Choroid plexus epithelial cell (primary cell): ENCODE results near the gene JAK1.
"Not testable (repeated sequence)": the region's sequence is repeated elsewhere in the genome, so short reads cannot be mapped to it uniquely, and the experiment has no call there.

Experiments
- DNase-seq: peaks from one replicate; pipeline ENCODE4 v3.0.0-alpha.2; 2010; ENCODE audit warnings: low read depth
- H3K4me3 ChIP-seq: 2 replicates; pipeline ENCODE4 v1.5.1; 2011; ENCODE audit warnings: low read depth, mild to moderate bottlenecking, control low read depth, low read length, moderate library complexity
- TF ChIP-seq, protein P1 (sequence below): conservative IDR thresholded peaks from 2 replicates; pipeline ENCODE4 v1.5.1; 2011; ENCODE audit warnings: low read depth, mild to moderate bottlenecking, control low read depth, inconsistent platforms, low read length, moderate library complexity

The JAK1 gene

DNA sequence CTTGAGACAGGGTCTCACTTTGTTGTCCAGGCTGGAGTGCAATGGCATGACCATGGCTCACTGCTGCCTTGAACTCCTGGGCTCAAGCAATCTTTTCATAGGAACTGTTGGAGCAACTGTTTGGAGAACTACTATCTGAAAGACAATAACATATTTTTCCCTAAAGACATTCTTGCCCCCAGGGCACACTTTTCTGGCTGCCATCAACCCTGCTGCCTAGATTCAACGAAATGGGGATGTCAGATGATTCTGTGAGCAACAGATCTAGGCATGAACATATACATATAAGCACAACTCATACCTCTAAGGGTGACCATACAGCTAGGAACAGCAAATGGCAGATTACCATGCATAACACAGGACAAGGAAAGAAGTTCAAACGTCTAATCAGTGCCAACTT lies 27.4 kb downstream of the JAK1 start:
- DNase-seq: no peak
- no peak overlapping the region for H3K4me3 ChIP-seq
- TF ChIP-seq, protein P1, sequence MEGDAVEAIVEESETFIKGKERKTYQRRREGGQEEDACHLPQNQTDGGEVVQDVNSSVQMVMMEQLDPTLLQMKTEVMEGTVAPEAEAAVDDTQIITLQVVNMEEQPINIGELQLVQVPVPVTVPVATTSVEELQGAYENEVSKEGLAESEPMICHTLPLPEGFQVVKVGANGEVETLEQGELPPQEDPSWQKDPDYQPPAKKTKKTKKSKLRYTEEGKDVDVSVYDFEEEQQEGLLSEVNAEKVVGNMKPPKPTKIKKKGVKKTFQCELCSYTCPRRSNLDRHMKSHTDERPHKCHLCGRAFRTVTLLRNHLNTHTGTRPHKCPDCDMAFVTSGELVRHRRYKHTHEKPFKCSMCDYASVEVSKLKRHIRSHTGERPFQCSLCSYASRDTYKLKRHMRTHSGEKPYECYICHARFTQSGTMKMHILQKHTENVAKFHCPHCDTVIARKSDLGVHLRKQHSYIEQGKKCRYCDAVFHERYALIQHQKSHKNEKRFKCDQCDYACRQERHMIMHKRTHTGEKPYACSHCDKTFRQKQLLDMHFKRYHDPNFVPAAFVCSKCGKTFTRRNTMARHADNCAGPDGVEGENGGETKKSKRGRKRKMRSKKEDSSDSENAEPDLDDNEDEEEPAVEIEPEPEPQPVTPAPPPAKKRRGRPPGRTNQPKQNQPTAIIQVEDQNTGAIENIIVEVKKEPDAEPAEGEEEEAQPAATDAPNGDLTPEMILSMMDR: no peak

DNA sequence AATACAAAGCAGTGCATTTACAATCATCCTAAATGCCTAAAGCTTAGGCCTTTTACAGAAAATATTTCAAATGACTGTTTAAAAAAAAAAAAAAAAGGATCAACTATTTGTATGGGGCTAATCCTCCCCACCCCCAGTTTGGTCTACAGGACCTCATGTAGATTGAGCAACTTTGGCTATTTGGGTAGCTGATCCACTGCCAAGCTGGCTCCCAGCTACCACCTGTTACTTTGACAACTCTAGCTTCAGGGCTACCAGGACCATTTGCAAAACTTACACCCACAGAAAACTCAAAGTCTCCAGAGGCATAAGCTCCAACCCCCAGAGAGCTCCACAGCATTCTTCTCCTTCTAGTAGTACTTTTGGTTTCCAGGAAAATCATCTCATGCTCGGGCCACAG lies 29.4 kb downstream of the JAK1 start:
- H3K4me3 ChIP-seq: no peak overlapping the region
- TF ChIP-seq, protein P1: no peak
- no peak for DNase-seq

DNA sequence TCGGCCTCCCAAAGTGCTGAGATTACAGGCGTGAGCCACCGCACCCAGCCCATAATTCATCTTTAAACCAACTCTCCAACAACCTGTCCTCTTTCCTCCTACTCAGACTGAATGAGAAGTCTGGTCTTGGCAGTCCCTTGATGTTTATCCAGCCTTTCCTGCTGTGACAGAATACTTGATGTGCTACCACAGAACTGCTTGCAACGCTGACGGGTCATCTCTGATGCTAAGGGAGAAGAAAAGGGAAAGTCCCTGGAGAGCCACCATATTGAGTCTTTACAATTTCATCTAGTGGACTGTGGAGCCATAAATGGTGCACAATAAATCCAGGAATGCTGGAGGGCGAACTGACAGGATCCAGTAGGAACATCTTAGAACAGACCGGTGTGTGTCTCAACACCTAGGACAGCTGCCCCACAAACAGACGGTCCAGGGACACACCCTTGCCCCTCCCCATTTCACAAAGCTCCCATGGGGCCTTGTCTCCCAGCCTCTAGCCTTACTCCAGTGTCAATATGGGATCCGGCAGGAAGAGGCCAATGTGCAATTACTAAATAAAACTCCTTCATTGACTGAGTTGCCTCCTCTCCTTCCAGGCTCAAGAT lies 30.7 kb downstream of the JAK1 start:
- TF ChIP-seq, protein P1: no peak
- DNase-seq: no peak

DNA sequence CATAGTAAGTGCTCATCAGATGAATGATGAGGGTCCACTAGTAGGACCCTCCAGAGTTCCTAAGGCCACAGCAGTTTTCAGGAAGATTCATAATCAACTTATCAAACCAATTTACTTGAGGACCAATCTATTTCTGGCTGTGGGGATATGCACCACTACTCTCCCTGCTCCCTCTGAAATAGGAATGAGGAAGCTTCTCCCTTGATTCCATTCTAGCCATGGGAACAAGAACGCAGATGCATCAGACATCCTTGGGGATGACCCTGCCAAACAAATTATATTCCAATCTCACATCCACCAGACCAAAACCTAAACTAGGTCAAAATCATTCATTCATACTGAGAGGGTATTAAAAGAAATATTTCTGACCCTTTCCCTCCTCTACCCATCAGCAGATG lies 31.5 kb downstream of the JAK1 start:
- no peak overlapping the region for H3K4me3 ChIP-seq
- TF ChIP-seq, protein P1: no peak
- no peak for DNase-seq

More for the DNA sequence above, 30.7 kb downstream of the JAK1 start:
- H3K4me3 ChIP-seq: no peak overlapping the region

DNA sequence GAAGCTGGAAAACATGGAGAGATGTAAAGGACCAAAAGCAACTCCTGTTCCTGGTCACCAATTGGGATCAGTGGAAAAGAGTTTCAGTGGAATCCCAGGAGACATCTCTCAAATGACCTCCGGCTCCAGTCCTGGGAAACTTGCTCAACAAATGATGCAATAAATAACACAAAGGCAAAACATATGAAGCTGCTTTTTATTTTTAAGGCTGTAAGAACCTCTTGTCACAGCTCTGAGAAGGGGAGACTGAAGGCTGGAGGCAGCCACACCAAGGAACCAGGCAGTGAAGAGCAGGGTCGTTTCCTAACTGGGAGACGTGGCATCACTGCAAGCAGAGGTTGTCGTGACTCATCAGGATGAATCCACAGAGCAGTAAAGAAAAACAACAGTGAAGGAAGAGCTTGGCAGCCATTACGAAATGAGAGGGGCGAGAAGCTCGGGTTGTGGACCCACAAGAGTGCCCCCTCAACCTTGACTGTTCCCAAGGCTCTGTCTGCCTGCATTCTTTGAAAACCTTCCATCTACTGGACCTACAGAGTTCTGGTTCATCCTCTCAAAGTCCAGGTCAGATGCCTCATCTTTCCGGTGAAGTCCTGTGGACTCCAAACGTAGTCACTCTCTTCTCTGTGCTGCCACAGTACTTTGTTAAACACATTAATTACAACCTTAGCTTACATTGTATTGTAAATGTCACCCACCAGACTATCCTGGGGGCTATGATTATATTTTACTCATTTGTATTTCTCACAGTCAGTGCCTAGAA lies 32.1 kb downstream of the JAK1 start:
- no peak overlapping the region for H3K4me3 ChIP-seq
- DNase-seq: peak; percentile 87
- TF ChIP-seq, protein P1: no peak

DNA sequence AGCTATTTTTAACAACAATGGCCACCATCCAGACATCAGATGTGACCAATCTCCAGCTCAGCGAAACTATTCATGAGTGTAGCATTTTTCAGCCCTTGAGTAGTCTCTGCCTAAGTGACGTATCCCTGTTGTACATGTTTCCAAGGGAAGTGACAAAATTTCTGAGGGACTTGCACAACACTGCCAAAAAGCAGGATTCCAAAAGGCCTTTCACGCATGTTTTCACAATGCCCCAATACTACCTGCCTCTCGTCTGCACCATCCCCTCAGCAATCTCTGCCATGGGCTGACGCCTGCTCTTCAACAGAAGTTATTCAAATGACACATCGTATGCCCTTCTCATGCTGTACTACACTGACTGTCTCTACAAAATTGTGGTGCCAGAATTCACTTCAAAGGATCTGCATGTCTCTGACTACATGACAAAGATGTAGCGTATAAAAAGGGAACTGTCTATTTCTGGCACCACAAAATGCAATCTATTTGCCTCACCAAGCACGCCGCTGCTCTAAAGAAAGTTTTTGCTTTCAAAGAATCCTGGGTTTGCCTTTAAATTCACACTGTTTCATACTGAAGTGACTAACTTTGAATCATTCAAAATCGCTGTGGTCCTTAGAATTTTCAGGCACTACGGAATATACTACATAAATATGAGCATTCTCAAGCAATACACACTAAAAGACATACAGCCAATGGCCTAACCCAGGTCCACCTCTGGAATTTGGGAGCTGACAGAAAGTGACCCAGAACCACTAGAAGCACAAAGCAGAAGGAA lies 32.9 kb downstream of the JAK1 start:
- no peak overlapping the region for H3K4me3 ChIP-seq
- DNase-seq: peak; percentile 95
- TF ChIP-seq, protein P1: no peak

DNA sequence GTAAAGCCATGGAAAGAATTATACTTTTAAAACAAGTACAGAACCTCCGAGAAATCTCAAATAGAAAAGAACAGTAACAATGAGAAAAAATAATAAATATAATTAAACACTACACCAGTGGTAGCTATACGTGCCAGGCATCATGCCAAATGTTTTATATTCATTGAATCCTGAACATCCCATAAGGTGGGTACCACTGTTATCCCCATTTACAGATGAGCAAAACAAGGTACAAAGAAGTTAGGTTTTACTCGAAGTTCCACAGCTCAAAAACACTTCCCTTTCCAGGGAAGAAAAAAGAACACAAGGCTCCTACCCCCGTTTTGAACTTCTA lies 33.4 kb downstream of the JAK1 start:
- DNase-seq: no peak
- TF ChIP-seq, protein P1: no peak
- no peak overlapping the region for H3K4me3 ChIP-seq

DNA sequence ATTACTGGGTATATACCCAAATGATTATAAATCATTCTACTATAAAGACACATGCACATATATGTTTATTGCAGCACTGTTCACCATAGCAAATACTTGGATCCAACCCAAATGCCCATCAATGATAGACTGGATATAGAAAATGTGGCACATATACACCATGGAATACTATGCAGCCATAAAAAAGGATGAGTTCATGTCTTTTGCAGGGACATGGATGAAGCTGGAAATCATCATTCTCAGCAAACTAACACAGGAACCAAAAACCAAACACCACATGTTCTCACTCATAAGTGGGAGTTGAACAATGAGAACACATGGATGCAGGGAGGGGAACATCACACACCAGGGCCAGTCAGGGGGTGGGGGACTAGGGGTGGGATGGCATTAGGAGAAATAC lies 35.7 kb downstream of the JAK1 start:
- not testable (repeated sequence) for DNase-seq, H3K4me3 ChIP-seq
